Epithelial cell of prostate (primary cell): ENCODE results near the gene RPP25L.

ENCODE experiments used
- DNase-seq: peaks from one replicate; pipeline ENCODE4 v3.0.0-alpha.2; 2011; ENCODE audit warnings: low read depth, low spot score
- H3K27ac ChIP-seq: fragments of 450-650 bp; 2 replicates; pipeline ENCODE4 v1.5.1; 2017; ENCODE audit warnings: mild to moderate bottlenecking

Gene RPP25L

GRCh38 chr9:34588671-34589635, 22.9 kb downstream of the RPP25L start:
- no peak for DNase-seq
- H3K27ac ChIP-seq = no peak overlapping the region

GRCh38 chr9:34587271-34587670, 24.6 kb downstream of the RPP25L start:
- H3K27ac ChIP-seq = no peak overlapping the region
- no peak for DNase-seq

GRCh38 chr9:34585946-34586669, 25.8 kb downstream of the RPP25L start:
- H3K27ac ChIP-seq = no peak overlapping the region
- DNase-seq = no peak

- no peak for DNase-seq
- H3K27ac ChIP-seq = no peak overlapping the region
Observed at GRCh38 chr9:34584970-34585369, 26.9 kb downstream of the RPP25L start.

GRCh38 chr9:34582787-34583186, 29.1 kb downstream of the RPP25L start:
- H3K27ac ChIP-seq = no peak overlapping the region
- no peak for DNase-seq

- H3K27ac ChIP-seq = no peak overlapping the region
- DNase-seq = no peak
Observed at GRCh38 chr9:34581318-34581717, 30.6 kb downstream of the RPP25L start.

GRCh38 chr9:34580358-34580757, 31.5 kb downstream of the RPP25L start:
- no peak overlapping the region for H3K27ac ChIP-seq
- DNase-seq = no peak

GRCh38 chr9:34579808-34580163, 32.1 kb downstream of the RPP25L start:
- no peak overlapping the region for H3K27ac ChIP-seq
- DNase-seq = no peak

GRCh38 chr9:34579104-34579807, 32.6 kb downstream of the RPP25L start:
- no peak for DNase-seq
- no peak overlapping the region for H3K27ac ChIP-seq

GRCh38 chr9:34578241-34579103, 33.4 kb downstream of the RPP25L start:
- H3K27ac ChIP-seq = no peak overlapping the region
- no peak for DNase-seq

- H3K27ac ChIP-seq = no peak overlapping the region
- no peak for DNase-seq
Observed at GRCh38 chr9:34577400-34578240, 34.3 kb downstream of the RPP25L start.

GRCh38 chr9:34576597-34577399, 35.1 kb downstream of the RPP25L start:
- no peak overlapping the region for H3K27ac ChIP-seq
- DNase-seq = no peak

- no peak overlapping the region for H3K27ac ChIP-seq
Observed at GRCh38 chr9:34575862-34576596, 35.9 kb downstream of the RPP25L start.

GRCh38 chr9:34575241-34575640, 36.7 kb downstream of the RPP25L start:
- H3K27ac ChIP-seq = no peak overlapping the region
- DNase-seq = no peak

More at GRCh38 chr9:34575862-34576596, 35.9 kb downstream of the RPP25L start:
- DNase-seq = no peak

- no peak for DNase-seq
- H3K27ac ChIP-seq = no peak overlapping the region
Observed at GRCh38 chr9:34574571-34574970, 37.3 kb downstream of the RPP25L start.

- H3K27ac ChIP-seq = no peak overlapping the region
- no peak for DNase-seq
Observed at GRCh38 chr9:34573599-34574325, 38.1 kb downstream of the RPP25L start.

- no peak for DNase-seq
- no peak overlapping the region for H3K27ac ChIP-seq
Observed at GRCh38 chr9:34572628-34573027, 39.3 kb downstream of the RPP25L start.
